H9 (cell line): ENCODE results near the gene OMP. TPM values are rescaled to one million over a fixed set of nuclear protein-coding genes. Genes with fewer than 3 reads are reported as not detected.
A peak's percentile ranks its signal among the peaks of the same experiment; 100 is the strongest.

Source experiments
- DNase-seq: peaks from one replicate; pipeline ENCODE4 v3.0.0-alpha.2; 2017
- H2AFZ ChIP-seq: one replicate; pipeline ENCODE4 v1.6.1; 2013; ENCODE audit warnings: mild to moderate bottlenecking, low read length, control low read depth, moderate library complexity
- H2AK5ac ChIP-seq: 2 replicates; pipeline ENCODE4 v1.6.1; 2013; ENCODE audit warnings: low read length, control low read depth, mixed read lengths; ENCODE audit not compliant: insufficient read length
- H2BK120ac ChIP-seq: one replicate; pipeline ENCODE4 v1.6.1; 2013; ENCODE audit warnings: low read depth, mild to moderate bottlenecking, low read length, control low read depth, inconsistent platforms; ENCODE audit not compliant: poor library complexity, severe bottlenecking
- H2BK12ac ChIP-seq: 2 replicates; pipeline ENCODE4 v1.6.1; 2013; ENCODE audit warnings: low read length, control low read depth, mixed read lengths, low read depth; ENCODE audit not compliant: insufficient read length
- H2BK15ac ChIP-seq: 2 replicates; pipeline ENCODE4 v1.6.1; 2013; ENCODE audit warnings: low read depth, low read length, control low read depth
- H2BK20ac ChIP-seq: one replicate; pipeline ENCODE4 v1.6.1; 2013; ENCODE audit warnings: low read depth, mild to moderate bottlenecking, low read length, control low read depth, inconsistent platforms; ENCODE audit not compliant: poor library complexity, severe bottlenecking
- H2BK5ac ChIP-seq: 2 replicates; pipeline ENCODE4 v1.6.1; 2013; ENCODE audit warnings: low read length, control low read depth, mixed read lengths; ENCODE audit not compliant: insufficient read length
- H3K14ac ChIP-seq: 2 replicates; pipeline ENCODE4 v1.6.1; 2013; ENCODE audit warnings: low read length, control low read depth; ENCODE audit not compliant: insufficient read depth
- H3K18ac ChIP-seq: 2 replicates; pipeline ENCODE4 v1.6.1; 2013; ENCODE audit warnings: low read depth, mild to moderate bottlenecking, mixed read lengths, low read length, control low read depth; ENCODE audit not compliant: insufficient read length
- H3K23ac ChIP-seq: 2 replicates; pipeline ENCODE4 v1.6.1; 2013; ENCODE audit warnings: low read length, control low read depth, mixed read lengths, low read depth; ENCODE audit not compliant: insufficient read length
- H3K23me2 ChIP-seq: 2 replicates; pipeline ENCODE4 v1.6.1; 2013; ENCODE audit warnings: low read depth, mild to moderate bottlenecking, mixed read lengths, low read length, control low read depth; ENCODE audit not compliant: insufficient read length, poor library complexity, severe bottlenecking
- H3K27ac ChIP-seq: 2 replicates; pipeline ENCODE4 v1.5.1; 2013; ENCODE audit warnings: low read length, control low read depth, mixed read lengths, low read depth; ENCODE audit not compliant: insufficient read length
- H3K27me3 ChIP-seq: 2 replicates; pipeline ENCODE4 v1.6.1; 2013; ENCODE audit warnings: low read length, control low read depth, inconsistent platforms; ENCODE audit not compliant: insufficient read depth
- H3K4ac ChIP-seq: 2 replicates; pipeline ENCODE4 v1.6.1; 2013; ENCODE audit warnings: low read depth, mild to moderate bottlenecking, control low read depth, inconsistent platforms, low read length, moderate library complexity
- H3K4me1 ChIP-seq: 2 replicates; pipeline ENCODE4 v1.6.1; 2013; ENCODE audit warnings: low read length, control low read depth, inconsistent platforms; ENCODE audit not compliant: insufficient read depth
- H3K4me2 ChIP-seq: 2 replicates; pipeline ENCODE4 v1.6.1; 2013; ENCODE audit warnings: low read length, control low read depth, mixed read lengths; ENCODE audit not compliant: insufficient read length, insufficient read depth
- H3K56ac ChIP-seq: 2 replicates; pipeline ENCODE4 v1.6.1; 2013; ENCODE audit warnings: low read depth, mild to moderate bottlenecking, mixed read lengths, low read length, control low read depth; ENCODE audit not compliant: insufficient read length
- H3K79me1 ChIP-seq: 2 replicates; pipeline ENCODE4 v1.6.1; 2013; ENCODE audit warnings: low read depth, mild to moderate bottlenecking, moderate library complexity, low read length, control low read depth, inconsistent platforms; ENCODE audit not compliant: insufficient read depth, poor library complexity, severe bottlenecking
- H3K79me2 ChIP-seq: 2 replicates; pipeline ENCODE4 v1.6.1; 2013; ENCODE audit warnings: low read length, control low read depth, inconsistent platforms; ENCODE audit not compliant: insufficient read depth
- H3K9ac ChIP-seq: 2 replicates; pipeline ENCODE4 v1.6.1; 2013; ENCODE audit warnings: low read length, control low read depth, mixed read lengths; ENCODE audit not compliant: insufficient read length; ENCODE audit errors: extremely low read depth
- H3K9me3 ChIP-seq: one replicate; pipeline ENCODE4 v1.6.1; 2013; ENCODE audit warnings: low read depth, low read length, inconsistent platforms; ENCODE audit not compliant: control insufficient read depth
- H3T11ph ChIP-seq: one replicate; pipeline ENCODE4 v1.6.1; 2013; ENCODE audit warnings: mild to moderate bottlenecking, low read length, control low read depth, inconsistent platforms
- H4K20me1 ChIP-seq: one replicate; pipeline ENCODE4 v1.6.1; 2013; ENCODE audit not compliant: control insufficient read depth, insufficient read length, insufficient read depth
- H4K5ac ChIP-seq: 2 replicates; pipeline ENCODE4 v1.6.1; 2013; ENCODE audit warnings: low read depth, mild to moderate bottlenecking, mixed read lengths, low read length, control low read depth; ENCODE audit not compliant: insufficient read length
- H4K8ac ChIP-seq: replicated peaks from 2 replicates; pipeline ENCODE4 v1.6.1; 2013; ENCODE audit warnings: low read length, control low read depth, mixed read lengths, low read depth; ENCODE audit not compliant: insufficient read length
- H4K91ac ChIP-seq: 2 replicates; pipeline ENCODE4 v1.6.1; 2013; ENCODE audit warnings: low read depth, mild to moderate bottlenecking, moderate library complexity, mixed read lengths, low read length, control low read depth; ENCODE audit not compliant: insufficient read length
- H3K27ac Mint-ChIP-seq, 3 experiments: 2 replicates in 2 of 3; 3 replicates in 1 of 3; pipeline ENCODE4 v1.8.0; 2020 to 2021; ENCODE audit warnings: mixed read lengths in 3 of 3, mild to moderate bottlenecking in 1 of 3, moderate library complexity in 1 of 3
- H3K27me3 Mint-ChIP-seq: 2 replicates; pipeline ENCODE4 v1.8.0; 2021; ENCODE audit warnings: low read depth, mild to moderate bottlenecking, moderate library complexity, mixed read lengths
- H3K36me3 Mint-ChIP-seq, 3 experiments: 2 replicates in 2 of 3; 3 replicates in 1 of 3; pipeline ENCODE4 v1.8.0; 2020 to 2021; ENCODE audit warnings: low read depth in 3 of 3, mixed read lengths in 3 of 3; ENCODE audit not compliant: insufficient read depth in 1 of 3
- H3K4me1 Mint-ChIP-seq, 2 experiments: 2 replicates each; pipeline ENCODE4 v1.8.0; 2020; ENCODE audit warnings: mixed read lengths in 2 of 2
- H3K4me3 Mint-ChIP-seq, 2 experiments: 2 replicates in 1 of 2; 3 replicates in 1 of 2; pipeline ENCODE4 v1.8.0; 2020 to 2021; ENCODE audit warnings: mild to moderate bottlenecking in 2 of 2, mixed read lengths in 2 of 2, moderate library complexity in 1 of 2
- H3K9me3 Mint-ChIP-seq, 2 experiments: 2 replicates in 1 of 2; 3 replicates in 1 of 2; pipeline ENCODE4 v1.8.0; 2020; ENCODE audit warnings: mild to moderate bottlenecking in 2 of 2, mixed read lengths in 2 of 2, moderate library complexity in 1 of 2
- CTCF ChIP-seq: fragments of 200-600 bp; sonication (generic); conservative IDR thresholded peaks from 3 replicates; pipeline ENCODE4 v1.8.0; 2021; ENCODE audit warnings: antibody characterized with exemption, mild to moderate bottlenecking
- WGBS: extraction: QIAGEN DNeasy Blood & Tissue Kit; methylation state at CpG from one replicate; pipeline ENCODE4 v1.1.7; 2013; ENCODE audit warnings: missing lambda C conversion rate, low lambda C conversion rate, mixed read lengths; ENCODE audit not compliant: insufficient read length; ENCODE audit errors: extremely low coverage; 5-methylcytosine and 5-hydroxymethylcytosine counted together
- total RNA-seq: library from RNA; stranded (reverse); gene quantifications from 2 replicates; pipeline ENCODE4 v1.2.1, GENCODE V29; 2021

The OMP gene
- total RNA-seq, 1 experiment from 2014 or later = not detected

- Histone ChIP-seq H4K20me1 (no peaks in the 10 kb centered on the region), H3K79me1 (no peaks in the 10 kb centered on the region), H2BK5ac (no peak overlapping the region), H2BK120ac (no peak overlapping the region), H2AFZ (no peak overlapping the region), H4K5ac (no peak overlapping the region), H4K91ac (no peak overlapping the region), H3K18ac (no peak overlapping the region), H3K79me2 (no peaks in the 10 kb centered on the region), H3K27me3 (no peaks in the 10 kb centered on the region), H4K8ac (no peak overlapping the region), H3K4ac (no peak overlapping the region), H3K9me3 (no peaks in the 10 kb centered on the region), H2BK12ac (no peak overlapping the region), H3K4me2 (no peak overlapping the region), H3K4me1 (no peaks in the 10 kb centered on the region), H3T11ph (no peak overlapping the region), H3K27ac (no peak overlapping the region), H3K9ac (no peak overlapping the region), H3K23me2 (no peaks in the 10 kb centered on the region), H2BK20ac (no peak overlapping the region), H2AK5ac (no peak overlapping the region), H2BK15ac (no peak overlapping the region), H3K56ac (no peak overlapping the region), H3K23ac (no peak overlapping the region), H3K14ac (no peak overlapping the region)
- H3K27ac Mint-ChIP-seq = peak overlapping the region in 2 of 3 experiments; percentile 69 to 84; a peak in 2 of 7 replicates
- no peak overlapping the region; a peak in 1 of 5 replicates for H3K4me3 Mint-ChIP-seq
- no peak for DNase-seq
- H3K27me3 Mint-ChIP-seq = peaks cover 2% of the 10 kb centered on the region; the same call in 1 of the 2 replicates
- H3K9me3 Mint-ChIP-seq = peaks cover 4 to 8% of the 10 kb centered on the region in 2 experiments; a peak in 4 of 5 replicates
- no CpG with 5 or more reads among the region's 14 CpGs for WGBS
- peaks cover 8 to 15% (median 10%) of the 10 kb centered on the region in 3 experiments; a peak in 6 of 7 replicates for H3K36me3 Mint-ChIP-seq
- H3K4me1 Mint-ChIP-seq = peaks cover 0 to 7% of the 10 kb centered on the region in 2 experiments; a peak in 2 of 4 replicates
- no peak for TF ChIP-seq CTCF
Measured at GRCh38 chr11:77100166-77101042, 2.2 kb upstream of the OMP start.
